ENCODE results near the gene DIAPH2.

DNA sequence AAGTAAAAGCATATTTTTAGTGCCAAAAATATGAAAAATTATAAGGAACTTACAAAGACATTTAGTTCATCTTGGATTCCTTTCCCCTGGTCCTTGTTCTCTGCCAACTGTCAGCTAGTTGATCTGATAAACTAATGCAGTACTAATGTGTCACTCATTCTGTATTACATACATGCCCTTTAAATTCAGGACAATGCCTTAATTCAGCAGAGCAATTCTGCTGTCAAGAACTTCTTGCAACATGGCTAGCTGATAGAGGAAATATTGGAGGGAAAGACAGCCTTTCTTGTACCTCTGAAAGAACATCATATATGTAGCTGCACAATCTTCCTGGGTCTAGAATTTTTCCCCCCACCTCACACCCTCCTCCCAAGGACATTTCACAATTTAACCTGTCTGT lies 679.2 kb downstream of the DIAPH2 start:
- TF ChIP-seq CTCF (IDR thresholded peaks at IDR 0.05) (no peak), EZH2 (IDR thresholded peaks at IDR 0.05; ENCODE audit: borderline replicate concordance, insufficient read depth, low read depth, low read length, poor library complexity, severe bottlenecking) (no peak)

Measured in B cell (primary cell).